ENCODE data around the gene FNBP1. TPM values are rescaled to one million over a fixed set of nuclear protein-coding genes. Genes with fewer than 3 reads are reported as not detected.
"Not testable (repeated sequence)": the region's sequence is repeated elsewhere in the genome, so short reads cannot be mapped to it uniquely, and the experiment has no call there.

FNBP1 gene
- total RNA-seq, 2 donors from 2014 or later = 27.7 to 29.0 TPM

DNA sequence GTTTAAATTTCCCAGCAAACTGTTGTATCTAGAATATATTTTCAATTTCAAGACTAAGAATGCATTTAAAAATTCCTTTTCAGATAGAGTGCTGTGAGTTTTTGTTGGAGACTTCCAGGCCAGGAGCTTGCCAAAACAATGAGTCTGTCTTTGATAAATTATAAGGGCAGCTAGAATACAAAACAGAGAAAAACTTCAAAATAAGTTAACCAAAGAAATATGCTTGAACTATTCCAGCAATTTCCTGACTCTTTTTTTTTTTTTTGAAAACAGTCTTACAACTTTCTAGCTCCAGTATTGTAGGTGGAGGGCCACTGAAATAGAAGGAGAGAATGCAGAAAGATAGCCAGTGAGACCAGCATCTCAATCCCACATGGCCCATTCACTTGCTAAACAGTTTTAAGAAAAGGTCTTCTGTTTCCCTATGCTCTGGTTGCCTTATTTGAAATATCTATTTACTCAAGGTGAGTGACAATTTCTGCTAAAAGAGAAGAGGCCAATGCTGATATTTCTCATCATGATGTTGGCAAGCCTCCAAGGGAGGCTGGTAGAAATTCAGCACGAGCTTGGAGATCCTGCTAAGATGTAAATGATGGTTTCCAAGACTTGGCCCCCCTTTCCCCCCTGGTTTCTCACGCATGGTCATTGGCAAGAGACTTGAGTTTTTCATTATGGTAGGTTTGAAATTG lies 104.6 kb downstream of the FNBP1 start:
- intact Hi-C loops (cut with DNase I) = no loop called here
- DNase-seq (no peak), ATAC-seq (peak in 1 of 2 donors; percentile 72)

DNA sequence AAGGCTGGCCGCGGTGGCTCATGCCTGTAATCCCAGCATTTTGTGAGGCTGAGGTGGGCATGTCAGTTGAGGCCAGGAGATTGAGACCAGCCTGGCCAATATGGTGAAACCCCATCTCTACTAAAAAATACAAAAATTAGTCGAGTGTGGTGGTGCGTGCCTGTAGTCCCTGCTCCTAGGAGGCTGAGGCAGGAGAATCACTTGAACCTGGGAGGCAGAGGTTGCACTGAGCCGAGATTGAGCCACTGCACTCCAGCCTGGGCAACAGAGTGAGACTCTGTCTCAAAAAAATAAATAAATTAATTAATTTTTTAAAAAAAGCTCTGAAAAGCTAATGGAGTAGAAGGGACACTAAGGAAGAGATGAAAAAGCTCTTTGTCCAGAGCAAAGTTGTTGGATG lies 105.1 kb downstream of the FNBP1 start:
- DNase-seq; intact Hi-C loops (cut with DNase I); ATAC-seq: not testable (repeated sequence)

DNA sequence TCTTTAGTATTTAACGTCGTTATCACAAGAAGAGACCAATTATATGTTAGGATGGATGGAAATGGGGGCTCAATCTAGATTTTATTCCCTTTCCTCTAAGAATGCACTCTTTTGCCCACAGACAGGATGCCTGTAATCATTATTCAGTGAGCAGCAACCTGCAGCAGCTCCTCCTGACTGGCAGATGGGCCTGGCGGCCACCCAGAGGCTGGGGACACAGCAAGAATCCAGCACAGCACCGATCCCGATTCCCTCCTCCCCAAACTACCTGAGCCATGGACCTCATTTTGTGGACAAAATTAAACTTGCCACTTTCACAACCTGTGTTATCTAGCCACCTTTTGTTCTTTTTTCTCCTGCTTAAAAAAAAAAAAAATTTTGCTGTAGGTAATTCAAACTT lies 106.8 kb downstream of the FNBP1 start:
- intact Hi-C loops (cut with DNase I) = no loop called here
- DNase-seq = no peak
- no peak for ATAC-seq

DNA sequence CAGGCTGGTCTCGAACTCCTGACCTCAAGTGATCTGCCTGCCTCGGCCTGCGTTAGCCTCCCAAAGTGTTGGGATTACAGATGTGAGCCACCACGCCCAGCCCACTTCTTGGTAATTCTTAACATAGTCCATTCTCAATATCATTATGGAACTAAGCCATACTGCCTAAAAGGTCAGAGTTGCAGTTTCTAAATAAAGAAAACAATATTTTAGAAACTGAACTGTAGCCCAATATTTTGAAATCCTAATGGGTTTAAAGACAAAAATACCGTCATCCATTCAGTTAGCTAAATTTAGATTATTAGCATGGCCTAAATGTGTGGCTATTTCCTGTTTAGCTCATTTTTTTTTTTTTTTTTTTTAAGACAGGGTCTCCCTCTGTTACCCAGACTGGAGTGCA lies 108.2 kb downstream of the FNBP1 start:
- intact Hi-C loops (cut with DNase I) = no loop called here
- DNase-seq = no peak
- peak in 1 of 2 donors; percentile 54 for ATAC-seq

DNA sequence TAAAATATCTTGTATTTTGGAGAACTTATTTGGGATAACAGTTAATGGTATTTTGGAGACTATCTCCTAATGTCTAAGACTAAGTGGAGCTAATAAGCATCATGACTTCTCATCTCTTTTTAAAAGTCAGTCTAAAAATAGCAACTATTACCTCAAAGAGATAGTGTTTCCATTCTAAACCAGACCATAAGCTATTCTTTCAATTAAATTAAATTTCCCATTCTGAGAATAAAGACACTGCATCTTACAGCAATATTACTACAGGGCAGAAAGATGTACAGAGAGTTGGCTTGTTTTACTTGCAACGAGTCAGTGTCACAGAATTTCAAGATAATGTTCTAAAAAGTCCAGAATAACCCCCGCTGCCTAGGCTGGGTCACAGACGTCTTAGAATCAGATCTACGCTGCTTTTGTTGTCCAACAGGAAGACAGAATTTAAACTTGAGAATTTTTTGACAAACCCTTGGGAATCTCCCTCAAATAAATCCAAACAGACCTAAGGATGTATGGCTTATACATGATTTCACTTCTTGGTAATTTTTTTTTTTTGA lies 108.9 kb downstream of the FNBP1 start:
- DNase-seq (no peak), ATAC-seq (no peak)
- intact Hi-C loops (cut with DNase I) = no loop called here

DNA sequence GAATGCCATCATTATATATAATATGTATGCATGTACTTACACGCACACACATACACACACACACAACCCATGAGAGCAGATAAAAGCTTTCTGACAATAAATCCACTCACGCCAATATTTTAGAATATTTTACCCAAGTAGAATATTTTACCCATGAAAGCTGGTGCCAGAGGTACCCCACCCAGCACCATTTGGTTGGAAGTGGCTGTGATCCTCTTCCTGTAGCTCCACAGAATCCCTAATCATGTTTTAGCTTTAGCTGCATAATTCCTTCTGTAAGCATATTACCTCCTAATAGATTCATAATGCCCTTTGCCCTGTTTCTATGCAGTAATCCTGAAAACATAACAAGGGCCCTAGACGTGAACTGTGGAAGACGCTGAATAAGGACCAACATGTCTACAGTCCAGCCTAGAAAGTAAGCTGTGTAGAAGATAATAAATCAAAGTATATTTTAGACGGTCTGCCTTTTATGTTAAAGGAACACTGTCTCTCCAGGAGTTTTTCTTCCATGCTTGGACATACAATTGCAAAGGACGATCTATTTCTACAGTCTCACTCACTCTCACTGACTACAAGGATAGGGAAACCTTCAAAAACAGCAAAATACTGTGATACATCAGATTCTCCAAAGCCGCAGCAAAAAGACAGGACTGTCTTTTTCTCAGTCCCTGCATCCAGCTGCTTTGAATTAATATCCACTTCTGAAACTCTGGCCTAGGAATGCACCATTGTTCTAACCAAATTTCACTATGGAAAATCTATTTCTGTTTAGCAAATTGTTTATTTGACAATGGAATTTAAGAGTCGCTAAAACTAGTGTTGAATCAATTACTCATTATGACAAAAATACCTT lies 109.6 kb downstream of the FNBP1 start:
- no peak for DNase-seq
- ATAC-seq = no peak
- intact Hi-C loops (cut with DNase I) = no loop called here

DNA sequence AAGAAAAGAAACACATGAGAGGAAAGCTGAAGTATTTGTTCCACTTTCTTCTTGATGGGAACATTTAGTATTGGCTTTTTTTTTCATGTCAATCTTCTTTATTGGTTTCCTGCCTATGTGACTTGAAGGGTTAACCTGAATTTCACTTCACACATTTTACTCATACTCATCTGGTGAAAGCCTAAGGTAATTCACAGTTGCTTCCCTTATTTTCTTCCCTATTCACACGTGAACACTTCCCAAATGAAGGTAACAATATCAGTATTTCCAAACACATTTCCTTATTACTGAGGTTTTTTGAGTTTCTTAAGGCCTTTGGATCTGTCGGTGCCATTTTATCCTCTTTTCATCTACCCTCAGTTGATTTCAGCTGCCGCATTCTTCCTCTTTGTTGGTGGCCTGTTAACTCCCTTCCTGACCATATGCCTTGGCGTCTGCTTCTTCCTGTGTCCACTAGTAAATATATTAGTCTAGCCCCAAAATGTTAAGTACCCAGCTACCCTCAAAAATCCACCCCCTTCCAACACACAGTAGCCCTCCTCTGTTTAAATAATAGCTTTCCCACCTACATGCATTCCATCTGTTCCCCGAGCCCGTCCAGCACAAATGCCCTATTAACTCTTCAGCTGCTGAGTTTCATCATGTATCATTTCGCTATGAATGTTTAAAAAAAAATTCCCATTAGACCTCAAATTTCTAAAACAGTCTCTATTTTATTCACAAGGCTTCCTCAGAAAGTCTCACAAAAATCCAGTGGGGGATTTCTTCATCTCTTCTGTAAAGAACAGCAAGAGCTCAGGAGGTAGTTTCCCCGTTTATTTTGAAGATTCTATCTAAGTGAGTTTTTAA lies 110.5 kb downstream of the FNBP1 start:
- intact Hi-C loops (cut with DNase I) = no loop called here

DNA sequence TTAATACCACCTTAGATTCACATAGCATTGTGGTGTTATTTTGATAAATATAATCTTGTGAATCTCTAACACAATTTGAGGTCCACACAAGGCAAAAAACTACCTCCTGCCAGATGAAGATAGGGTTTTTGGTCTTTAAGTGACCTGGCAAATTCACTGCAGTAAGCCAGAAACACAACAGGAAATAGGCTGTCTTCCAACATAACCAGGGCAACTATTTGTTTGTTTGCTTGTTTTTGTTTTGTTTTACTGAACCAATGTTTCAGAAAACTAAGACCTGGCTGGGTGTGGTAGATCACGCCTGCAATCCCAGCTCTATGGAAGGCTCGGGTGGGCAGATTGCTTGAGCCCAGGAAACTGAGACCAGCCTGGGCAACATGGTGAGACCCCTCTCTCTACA lies 112.2 kb downstream of the FNBP1 start:
- DNase-seq (no peak), ATAC-seq (no peak)
- intact Hi-C loops (cut with DNase I) = no loop called here

More for the DNA sequence above, 110.5 kb downstream of the FNBP1 start:
- no peak for DNase-seq
- ATAC-seq = peak in 1 of 2 donors; percentile 47

DNA sequence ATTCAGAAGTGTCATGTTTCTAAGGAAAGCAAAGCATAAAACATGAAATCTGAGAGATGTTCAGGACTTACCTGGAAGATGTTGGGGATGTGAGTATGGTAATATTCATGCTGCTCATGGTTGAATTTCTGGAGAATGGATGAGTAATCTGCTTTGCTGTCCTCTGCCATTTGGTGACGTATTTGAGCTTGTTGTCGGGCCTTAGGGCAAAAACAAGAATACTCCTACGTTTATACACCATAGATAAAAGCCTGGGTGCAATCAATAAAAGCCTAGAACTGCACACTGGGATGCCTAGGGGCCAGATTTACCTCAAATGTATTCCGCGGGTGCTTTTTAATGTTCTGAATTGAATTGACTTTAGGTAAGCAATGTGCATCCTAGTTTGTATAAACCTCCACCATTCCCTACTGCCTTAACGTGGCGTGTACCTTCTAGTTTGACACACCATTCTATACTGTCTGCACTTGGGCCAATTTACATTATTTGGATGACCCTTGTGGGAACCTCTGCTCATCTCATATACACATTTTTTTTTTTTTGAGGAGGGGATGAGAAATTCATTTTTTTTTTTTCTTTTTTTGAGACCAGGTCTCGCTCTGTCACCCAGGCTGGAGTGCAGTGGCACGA lies 113.4 kb downstream of the FNBP1 start:
- DNase-seq (no peak), ATAC-seq (no peak)
- intact Hi-C loops (cut with DNase I) = no loop called here

DNA sequence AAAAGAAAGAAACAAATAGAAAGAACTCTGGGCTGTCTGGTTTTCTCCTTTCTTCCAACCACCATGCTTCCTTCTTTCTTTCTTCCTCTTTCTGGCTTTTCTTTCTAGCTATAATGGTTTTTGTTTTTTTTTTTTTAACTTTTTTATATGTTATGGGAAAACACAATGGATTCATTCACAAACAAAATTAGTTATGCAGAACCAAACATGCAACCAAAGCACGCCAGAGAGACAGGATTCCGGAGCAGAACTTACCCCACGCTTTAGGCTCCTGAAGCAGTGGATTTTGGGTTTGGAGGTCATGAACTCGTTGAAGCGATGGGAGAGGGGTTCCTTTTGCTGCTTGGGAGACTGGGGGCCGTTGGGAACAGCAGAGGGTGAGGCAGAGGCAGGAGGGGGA lies 119.4 kb downstream of the FNBP1 start:
- no peak for DNase-seq
- intact Hi-C loops (cut with DNase I) = no loop called here
- ATAC-seq = no peak

DNA sequence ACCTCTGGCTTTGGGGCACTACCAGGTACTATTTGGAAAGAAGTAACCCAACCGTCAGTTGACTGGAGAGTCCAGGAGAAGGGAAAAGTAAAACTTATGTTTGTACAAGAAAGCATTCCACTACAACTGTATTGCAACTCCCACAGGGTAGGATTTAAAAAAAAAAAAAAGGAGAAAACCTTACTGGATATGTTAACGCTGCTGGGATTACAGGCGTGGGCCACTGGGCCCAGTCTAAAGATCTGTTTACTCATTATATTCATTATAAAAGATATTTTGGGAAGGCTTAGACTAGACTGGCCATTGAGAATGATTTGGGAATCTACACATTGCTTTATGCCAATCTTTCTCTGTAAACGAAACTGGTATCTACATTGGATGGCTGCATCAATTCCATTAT lies 121.1 kb downstream of the FNBP1 start:
- no peak for ATAC-seq
- no peak for DNase-seq
- intact Hi-C loops (cut with DNase I) = no loop called here

DNA sequence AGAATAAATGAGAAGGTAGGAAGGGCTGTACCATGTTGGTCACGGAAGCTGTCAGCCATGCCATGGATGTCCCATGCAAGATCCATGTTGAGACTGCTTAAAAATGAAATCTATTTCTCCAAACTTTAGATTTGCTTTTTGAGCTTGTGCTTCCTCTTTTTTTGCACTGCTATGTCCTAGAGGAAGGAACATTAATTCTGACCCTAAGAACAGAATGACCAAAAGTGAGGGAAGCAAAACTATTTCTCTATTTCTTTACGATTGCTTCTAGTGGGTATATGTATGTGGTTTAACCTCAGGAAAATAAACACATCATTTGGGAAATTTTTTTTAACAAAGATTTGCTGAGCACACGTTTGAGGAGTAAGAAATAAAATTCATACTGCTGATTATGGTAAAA lies 123.1 kb downstream of the FNBP1 start:
- no peak for DNase-seq
- ATAC-seq = peak in 1 of 2 donors; percentile 68
- intact Hi-C loops (cut with DNase I) = no loop called here

DNA sequence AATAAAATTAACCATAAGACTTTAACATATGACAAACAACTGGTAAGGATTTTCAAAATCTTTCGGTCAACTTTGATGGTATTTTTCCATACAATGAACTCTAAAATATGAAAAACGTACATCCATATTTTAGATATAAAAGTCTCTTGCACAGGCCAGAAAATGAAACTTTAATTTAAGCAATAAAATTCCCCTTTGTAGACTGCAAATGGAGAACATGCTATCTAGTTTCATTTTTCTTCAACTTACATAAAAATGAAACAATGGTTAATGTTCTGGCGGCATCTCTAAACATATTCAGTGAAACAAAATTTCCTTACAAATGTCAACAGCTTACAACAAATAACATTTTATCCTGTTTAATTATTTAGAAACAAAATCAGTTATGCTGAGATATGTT lies 123.7 kb downstream of the FNBP1 start:
- intact Hi-C loops (cut with DNase I) = no loop called here
- ATAC-seq (no peak), DNase-seq (no peak)

DNA sequence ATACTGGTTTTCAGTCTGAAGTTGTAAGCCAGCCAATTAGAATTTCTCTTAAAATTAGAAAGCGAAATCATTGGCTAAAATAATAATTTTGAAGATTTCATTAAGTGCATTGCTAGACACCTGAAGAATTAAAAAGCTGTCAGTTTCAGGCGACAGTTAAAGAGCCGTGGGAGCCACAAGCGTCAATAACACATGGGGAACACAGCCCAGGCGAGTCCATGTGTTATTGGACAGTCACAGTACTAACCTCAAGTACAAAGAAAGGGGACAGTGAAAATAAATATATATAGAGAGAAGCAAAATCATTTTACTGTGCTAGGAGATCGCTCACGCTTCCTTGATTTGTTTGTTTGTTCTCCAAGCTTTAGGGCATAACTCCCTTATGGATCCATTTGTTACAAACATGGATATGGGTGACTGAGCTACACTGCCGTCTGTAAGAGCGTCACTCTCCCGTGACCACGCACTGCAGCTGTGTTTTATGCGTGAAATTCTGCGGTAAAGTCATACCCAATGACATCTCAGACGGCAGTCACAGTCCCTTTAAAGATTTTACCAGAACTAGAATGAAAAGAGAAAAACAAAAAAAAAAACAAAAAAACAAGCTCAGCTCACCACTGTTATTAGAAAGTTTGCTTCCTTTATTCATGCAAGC lies 124.6 kb downstream of the FNBP1 start:
- intact Hi-C loops (cut with DNase I) = no loop called here
- no peak for ATAC-seq
- DNase-seq = no peak

DNA sequence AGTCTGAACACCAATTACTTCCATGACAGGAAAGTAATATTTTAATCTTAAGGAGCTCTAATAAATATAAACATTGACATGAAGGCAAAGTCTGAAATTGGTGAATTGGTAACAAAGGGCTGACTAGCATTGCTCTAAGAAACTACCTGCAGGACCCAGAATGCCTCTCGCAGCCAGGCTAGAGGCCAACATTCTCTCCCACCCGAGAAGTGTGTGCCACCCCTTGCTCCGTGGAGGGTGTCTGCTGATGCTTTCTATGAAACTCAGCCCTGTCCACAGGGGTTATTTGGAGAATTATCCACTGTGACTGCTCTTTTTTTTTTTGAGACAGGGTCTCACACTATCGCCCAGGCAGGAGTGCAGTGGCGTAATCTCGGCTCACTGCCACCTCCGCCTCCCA lies 126.3 kb downstream of the FNBP1 start:
- ATAC-seq (no peak), DNase-seq (no peak)
- intact Hi-C loops (cut with DNase I) = no loop called here

DNA sequence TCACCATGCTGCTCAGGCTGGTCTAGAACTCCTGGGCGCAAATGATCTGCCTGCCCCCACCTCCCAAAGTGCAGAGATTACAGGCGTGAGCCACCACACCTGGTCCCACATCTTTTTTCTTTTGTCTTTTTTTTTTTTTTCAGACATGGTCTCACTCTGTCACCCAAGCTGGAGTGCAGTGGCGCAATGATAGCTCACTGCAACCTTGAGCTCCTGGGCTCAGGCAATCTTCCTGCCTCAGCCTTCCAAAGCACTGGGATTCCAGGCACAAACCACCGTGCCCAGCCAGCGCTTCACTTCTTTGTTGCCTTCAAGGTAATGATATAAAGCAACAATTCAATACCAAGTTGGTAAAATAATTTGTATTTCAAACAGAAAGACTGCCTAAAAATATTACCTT lies 128.9 kb downstream of the FNBP1 start:
- intact Hi-C loops (cut with DNase I) = no loop called here
- no peak for ATAC-seq

DNA sequence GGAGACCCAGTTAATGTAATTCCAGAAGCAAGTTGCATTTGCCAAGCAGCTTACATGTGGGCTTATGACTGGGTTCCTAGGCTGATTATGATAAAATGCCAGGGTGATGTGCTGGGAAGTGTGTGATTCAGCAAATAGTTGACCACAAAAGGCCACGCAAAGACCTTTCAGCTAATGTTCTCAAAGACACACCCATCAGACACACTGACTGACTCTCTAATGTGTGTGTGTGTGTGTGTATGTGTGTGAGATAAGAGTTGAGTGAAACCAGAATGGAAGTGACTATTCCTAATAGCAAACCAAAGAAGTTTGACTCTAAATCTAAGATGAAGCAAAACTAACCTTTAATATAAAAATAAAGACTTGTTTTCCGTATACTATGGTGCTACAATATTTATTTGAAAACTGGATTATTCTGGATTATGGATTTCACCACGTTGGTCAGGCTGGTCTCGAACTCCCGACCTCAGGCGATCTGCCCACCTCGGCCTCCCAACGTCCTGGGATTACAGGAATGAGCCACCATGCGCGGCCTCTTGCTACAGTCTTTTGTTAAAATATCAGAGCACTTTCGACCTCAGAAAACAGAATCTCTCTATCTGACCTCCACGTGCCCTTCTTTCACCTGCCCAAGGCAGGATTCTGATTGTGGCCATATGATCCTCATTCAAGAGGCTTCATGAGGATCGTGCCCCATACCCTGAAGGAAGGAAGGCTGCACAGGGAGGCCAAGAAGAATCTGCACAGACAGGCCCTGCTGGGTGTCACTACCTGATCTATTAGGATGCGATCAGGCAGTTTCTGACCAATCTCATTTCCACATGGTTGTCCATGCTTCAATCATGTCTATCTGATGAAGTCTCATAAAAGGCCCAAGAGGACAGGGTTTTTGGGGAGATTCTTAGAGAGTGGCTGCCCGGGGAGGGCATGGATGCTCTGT lies 132.1 kb downstream of the FNBP1 start:
- intact Hi-C loops (cut with DNase I) = no loop called here
- ATAC-seq (peak; percentile 23 to 95), DNase-seq (no peak)

More for the DNA sequence above, 128.9 kb downstream of the FNBP1 start:
- no peak for DNase-seq

All from left cardiac atrium (tissue), 4 donors.